Stimulated activated CD4-positive, alpha-beta T cell treated with anti-CD3 and anti-CD28 coated beads, TNF-alpha, amount 100 ng/mL, for 4 hours (primary cell): ENCODE results near the gene PZP.
"Not testable (repeated sequence)": the region's sequence is repeated elsewhere in the genome, so short reads cannot be mapped to it uniquely, and the experiment has no call there.

Experiments used
- DNase-seq, 3 experiments: peaks; one replicate each; pipeline ENCODE4 v3.0.0-alpha.2; 2020; ENCODE audit warnings: low read depth in 3 of 3

PZP gene

GRCh38 chr12:9180810-9181209, 27.4 kb downstream of the PZP start:
- DNase-seq = no peak

GRCh38 chr12:9179781-9180180, 28.4 kb downstream of the PZP start:
- DNase-seq = no peak

DNA sequence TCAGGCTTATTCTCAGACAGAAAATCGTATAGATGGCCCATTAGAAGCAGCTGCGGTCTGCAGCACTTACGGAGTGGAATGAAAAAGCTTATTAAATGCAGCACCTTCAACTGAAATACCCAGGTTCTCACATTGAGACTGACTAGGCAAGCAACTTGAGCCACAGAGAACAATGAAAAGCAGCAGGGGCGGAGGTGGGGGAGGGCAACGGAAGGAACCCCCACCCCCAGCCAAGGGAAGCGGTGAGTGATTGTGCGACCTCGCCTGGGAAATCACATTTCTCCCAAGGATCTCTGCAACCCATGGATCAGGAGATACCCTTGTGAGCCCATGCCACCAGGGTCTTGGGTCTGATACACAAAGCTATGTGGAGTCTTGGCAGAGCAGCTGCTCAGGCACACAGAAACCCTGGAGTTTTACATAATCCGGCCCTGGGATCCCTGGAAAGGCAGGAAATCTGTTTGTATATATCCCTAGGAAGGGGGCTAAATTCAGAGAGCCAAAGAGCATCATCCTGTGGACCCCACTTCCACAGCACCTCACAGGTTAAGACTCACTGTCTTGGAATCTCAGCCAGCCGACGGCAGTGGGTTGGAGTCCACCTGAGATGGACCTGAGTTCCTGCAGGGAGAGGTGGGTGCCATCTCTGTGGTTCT, 38.1 kb downstream of the PZP start:
- no peak for DNase-seq

- DNase-seq = not testable (repeated sequence)
Measured at GRCh38 chr12:9167345-9167744, 40.9 kb downstream of the PZP start.

DNA sequence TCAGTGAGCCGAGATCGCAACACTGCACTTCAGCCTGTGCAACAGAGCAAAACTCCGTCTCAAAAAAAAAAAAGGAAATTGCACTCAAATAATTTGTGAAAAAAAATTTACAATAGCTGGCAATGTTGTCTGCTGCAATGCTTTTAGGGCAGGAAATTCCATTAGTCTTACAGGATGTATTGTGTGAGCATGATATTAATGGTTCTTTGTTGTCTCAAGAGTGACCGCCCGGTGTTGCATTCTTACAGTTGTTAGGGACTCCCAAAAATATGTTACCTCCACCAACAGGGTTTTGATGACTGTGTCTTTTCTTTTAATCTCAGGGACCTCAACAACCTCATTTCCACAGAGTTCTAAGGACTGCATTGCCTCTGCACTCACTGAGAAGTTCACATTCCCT, 44.8 kb downstream of the PZP start:
- DNase-seq = no peak

- no peak for DNase-seq
Measured at GRCh38 chr12:9156119-9156518, 52.1 kb downstream of the PZP start.

GRCh38 chr12:9149372-9149771, 58.8 kb downstream of the PZP start:
- no peak for DNase-seq

DNA sequence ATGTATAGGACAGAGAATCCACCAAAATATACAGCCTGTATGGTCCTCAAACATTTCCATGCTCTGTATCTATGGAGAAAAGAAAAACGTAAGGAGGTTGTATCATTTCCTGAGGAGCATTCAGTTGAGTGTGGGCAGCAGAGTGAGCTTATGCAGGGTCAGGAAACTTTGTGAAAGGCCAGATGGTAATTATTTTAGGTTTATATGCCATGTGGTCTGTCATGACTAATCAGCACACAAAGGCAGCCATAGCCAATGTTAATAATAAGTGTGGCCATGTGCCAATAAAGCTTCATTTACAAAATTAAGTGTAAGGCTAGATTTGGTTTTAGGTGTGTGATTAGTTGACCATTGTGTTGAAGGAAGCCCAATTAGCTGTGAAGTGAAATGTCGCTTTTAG, 59.3 kb downstream of the PZP start:
- no peak for DNase-seq

GRCh38 chr12:9147461-9147860, 60.7 kb downstream of the PZP start:
- no peak for DNase-seq

DNA sequence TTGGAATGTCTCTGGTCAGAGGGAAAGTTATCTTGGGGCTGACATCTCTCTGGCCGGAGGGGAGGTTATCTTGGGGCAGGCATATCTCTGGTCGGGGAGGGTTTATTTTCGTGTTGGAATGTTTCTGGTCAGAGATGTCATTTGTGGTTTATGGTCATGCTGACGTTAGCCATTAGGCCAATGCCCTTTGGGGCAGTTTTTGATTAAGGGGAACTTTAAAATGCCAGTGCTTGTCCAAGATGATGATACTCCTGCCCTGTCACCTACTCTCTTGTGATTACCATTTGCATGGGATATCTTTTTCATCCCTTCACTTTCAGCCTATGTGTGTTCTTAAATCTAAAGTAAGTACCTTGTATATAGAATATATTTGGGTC, 63.5 kb downstream of the PZP start:
- DNase-seq = no peak

DNA sequence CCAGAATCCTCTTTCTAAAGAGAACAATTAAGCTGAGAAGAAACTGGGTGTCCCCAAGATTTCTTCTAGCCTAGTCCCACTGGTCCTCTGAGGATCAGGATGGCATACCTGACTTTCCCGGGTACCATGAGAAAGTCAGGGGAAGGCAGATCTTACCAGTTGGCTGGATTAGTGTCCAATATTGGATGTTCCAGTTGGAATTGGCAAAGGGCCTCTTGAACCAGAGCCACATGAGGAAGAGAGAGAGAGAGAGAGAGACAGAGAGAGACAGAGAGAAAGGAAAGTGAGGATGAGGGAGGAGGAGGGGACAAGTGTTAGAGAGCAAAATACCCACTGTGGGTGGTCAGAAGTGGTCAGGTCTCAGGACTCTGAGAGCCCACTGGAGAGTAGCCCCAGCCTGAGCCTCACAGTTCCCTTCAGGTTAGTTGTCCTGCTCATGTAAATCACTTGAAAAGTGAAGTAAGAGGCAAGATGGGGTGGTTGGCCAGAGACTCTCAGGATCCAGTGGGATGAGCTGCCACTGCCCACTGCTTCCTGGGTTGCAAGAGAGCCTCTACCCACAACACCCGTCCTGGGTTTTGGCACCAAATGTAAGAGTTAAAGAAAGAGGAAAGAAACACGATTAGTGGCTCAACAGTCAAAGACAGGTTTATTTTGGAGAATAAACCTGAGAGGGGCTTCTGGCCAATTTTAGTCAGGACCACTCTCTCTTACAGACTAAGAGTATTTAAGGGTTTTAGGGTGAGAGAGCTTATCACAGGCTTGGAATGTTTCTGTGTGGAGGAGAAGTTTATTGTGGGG, 64.1 kb downstream of the PZP start:
- no peak for DNase-seq

GRCh38 chr12:9143137-9143536, 65.1 kb downstream of the PZP start:
- DNase-seq = no peak

- DNase-seq = not testable (repeated sequence)
Measured at GRCh38 chr12:9139588-9140290, 68.5 kb downstream of the PZP start.

GRCh38 chr12:9135903-9136310, 72.3 kb downstream of the PZP start:
- no peak for DNase-seq

DNA sequence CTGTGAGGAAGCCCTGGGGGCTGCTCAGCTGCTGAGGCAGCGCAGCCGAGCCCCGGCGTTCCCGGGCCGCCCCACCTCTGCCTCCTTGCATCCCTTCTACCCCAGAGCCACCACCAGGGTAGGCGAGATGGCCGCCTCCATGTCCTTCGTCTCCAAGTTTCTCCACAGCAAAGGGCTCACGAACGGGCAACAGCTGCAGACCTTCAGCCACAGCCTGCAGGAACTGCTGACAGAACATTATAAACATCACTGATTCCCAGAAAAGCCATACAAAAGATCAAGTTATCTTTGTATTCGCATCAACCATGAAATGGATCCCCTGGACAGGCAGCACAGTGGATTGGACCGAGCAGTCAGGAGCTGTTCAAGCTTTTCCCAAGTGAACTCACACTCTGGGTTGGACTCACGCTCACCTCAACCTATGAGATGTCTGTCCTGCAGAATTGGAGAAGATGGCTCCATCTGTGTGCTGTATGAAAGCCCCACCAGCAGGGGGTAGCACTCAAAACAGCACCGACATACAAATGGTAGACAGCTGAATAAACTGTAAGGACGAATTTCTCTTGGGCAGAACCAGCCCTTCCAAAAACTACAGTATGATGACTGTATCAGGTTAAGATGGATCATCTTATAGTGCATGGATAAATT, 73.1 kb downstream of the PZP start:
- no peak for DNase-seq

- DNase-seq = no peak
Measured at GRCh38 chr12:9133216-9133916, 74.8 kb downstream of the PZP start.

GRCh38 chr12:9132008-9132535, 76.1 kb downstream of the PZP start:
- DNase-seq = no peak

DNA sequence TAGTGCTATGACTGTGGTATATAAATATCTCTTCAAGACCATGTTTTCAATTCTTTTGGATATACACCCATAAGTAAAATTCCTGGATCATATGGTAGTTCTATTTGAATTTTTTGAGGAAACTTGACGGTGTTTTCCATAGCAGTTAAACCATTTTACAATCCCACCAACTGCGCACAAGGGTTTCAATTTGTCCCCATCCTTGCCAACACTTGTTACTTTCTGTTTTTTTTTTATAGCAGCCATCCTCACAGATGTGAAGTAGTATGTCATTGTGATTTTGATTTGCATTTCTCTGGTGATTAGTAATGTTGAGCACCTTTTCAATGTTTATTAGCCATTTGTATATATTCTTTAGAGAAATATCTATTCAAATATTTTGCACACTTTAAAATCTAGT, 78.0 kb downstream of the PZP start:
- no peak for DNase-seq

DNA sequence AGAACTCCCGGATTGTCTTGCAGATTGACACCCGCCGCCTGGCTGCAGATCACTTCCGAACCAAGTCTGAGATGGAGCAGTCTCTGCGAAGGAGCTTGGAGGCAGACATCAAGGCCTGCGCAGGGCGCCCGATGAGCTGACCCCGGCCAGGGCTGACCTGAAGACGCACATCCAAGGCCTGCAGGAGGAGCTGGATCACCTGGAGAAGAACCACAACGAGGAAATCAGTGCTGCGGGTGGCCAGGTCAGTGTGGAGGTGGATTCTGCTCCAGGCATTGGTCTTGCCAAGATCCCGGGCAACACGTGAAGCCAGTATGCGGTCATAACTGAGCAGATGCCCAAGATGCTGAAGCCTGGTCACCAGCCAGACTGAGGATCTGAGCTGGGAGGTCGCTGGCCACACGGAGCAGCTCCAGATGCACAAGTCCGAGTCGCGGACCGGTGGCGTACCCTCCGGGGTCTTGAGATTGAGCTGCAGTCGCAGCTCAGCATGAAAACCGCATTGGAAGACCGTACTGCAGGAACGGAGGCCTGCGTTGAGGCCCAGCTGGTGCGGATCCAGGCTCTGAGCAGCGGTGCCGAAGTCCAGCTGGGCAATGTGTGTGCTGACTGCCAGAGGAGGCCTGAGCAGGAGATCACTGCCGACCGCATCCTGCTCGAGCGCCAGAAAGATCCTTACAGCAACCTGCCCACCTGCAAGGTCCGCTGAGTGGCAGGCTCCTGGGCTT, 80.1 kb downstream of the PZP start:
- no peak for DNase-seq

DNA sequence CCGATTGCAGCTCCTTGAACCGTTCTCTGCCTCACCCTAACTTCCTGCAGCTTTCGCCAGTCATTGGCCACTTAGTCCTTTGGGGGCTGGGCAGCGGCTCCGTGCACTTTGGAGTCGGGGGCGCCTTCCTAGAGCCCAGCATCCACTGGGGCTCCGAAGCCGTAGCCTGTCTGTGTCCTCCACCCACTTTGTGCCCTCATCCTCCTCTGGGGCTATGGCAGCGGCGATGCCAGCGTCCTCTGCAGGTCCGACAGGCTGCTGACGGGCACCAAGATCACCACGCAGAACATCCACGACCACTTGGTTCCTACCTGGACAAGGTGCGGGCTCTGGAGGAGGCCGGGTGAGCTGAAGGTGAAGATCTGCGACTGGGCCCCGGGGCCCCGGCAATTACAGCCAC, 80.7 kb downstream of the PZP start:
- no peak for DNase-seq
